ENCODE results near the gene BNIPL.
A peak's percentile ranks its signal among the peaks of the same experiment; 100 is the strongest.

Gene BNIPL

GRCh38 chr1:151010346-151010726 is 26.1 kb upstream of the BNIPL start:
- DNase-seq: no peak

GRCh38 chr1:151011154-151011850 is 25.1 kb upstream of the BNIPL start:
- DNase-seq: no peak

- no peak for DNase-seq
Measured at GRCh38 chr1:151012684-151013471, 23.5 kb upstream of the BNIPL start.

GRCh38 chr1:151013518-151013917 is 22.9 kb upstream of the BNIPL start:
- no peak for DNase-seq

GRCh38 chr1:151024540-151025146 is 11.7 kb upstream of the BNIPL start:
- peak; percentile 74 for DNase-seq

GRCh38 chr1:151026460-151026859 is 9.9 kb upstream of the BNIPL start:
- DNase-seq: no peak

GRCh38 chr1:151032164-151032563 is 4.2 kb upstream of the BNIPL start:
- DNase-seq: no peak

GRCh38 chr1:151035167-151035566 is 1.2 kb upstream of the BNIPL start:
- no peak for DNase-seq

GRCh38 chr1:151037032-151037431 is 646 bp downstream of the BNIPL start:
- DNase-seq: no peak

- DNase-seq: no peak
Measured at GRCh38 chr1:151039521-151039920, 3.1 kb downstream of the BNIPL start.

GRCh38 chr1:151043163-151043562 is 6.8 kb downstream of the BNIPL start:
- DNase-seq: no peak

GRCh38 chr1:151047591-151047924 is 11.2 kb downstream of the BNIPL start, which contains the start of gene C1orf56:
Gene C1orf56 (plus strand): TSS chr1:151047751. CDS start chr1:151047848, 97 bp downstream.
- peak; percentile 48 for DNase-seq

GRCh38 chr1:151047925-151048644 is 11.7 kb downstream of the BNIPL start:
- DNase-seq: no peak

GRCh38 chr1:151048645-151049032 is 12.3 kb downstream of the BNIPL start:
- peak; percentile 47 for DNase-seq

- DNase-seq: no peak
Measured at GRCh38 chr1:151049458-151049857, 13.1 kb downstream of the BNIPL start.

- DNase-seq: no peak
Measured at GRCh38 chr1:151050051-151050688, 13.8 kb downstream of the BNIPL start.

- no peak for DNase-seq
Measured at GRCh38 chr1:151051356-151052009, 15.1 kb downstream of the BNIPL start.

- no peak for DNase-seq
Measured at GRCh38 chr1:151054971-151055547, 18.7 kb downstream of the BNIPL start.

- DNase-seq: no peak
Measured at GRCh38 chr1:151055581-151055980, 19.2 kb downstream of the BNIPL start.

- DNase-seq: peak; percentile 16
Measured at GRCh38 chr1:151056149-151056548, 19.8 kb downstream of the BNIPL start.

- no peak for DNase-seq
Measured at GRCh38 chr1:151058692-151059091, 22.3 kb downstream of the BNIPL start.

Measured in activated effector memory CD4-positive, alpha-beta T cell treated with Interleukin-2 at 50 U/mL for 16 hours (primary cell).